ENCODE results near the gene LGALS16.

- TF ChIP-seq POLR2A (IDR thresholded peaks at IDR 0.05) = no peak
- TF ChIP-seq, protein P1, sequence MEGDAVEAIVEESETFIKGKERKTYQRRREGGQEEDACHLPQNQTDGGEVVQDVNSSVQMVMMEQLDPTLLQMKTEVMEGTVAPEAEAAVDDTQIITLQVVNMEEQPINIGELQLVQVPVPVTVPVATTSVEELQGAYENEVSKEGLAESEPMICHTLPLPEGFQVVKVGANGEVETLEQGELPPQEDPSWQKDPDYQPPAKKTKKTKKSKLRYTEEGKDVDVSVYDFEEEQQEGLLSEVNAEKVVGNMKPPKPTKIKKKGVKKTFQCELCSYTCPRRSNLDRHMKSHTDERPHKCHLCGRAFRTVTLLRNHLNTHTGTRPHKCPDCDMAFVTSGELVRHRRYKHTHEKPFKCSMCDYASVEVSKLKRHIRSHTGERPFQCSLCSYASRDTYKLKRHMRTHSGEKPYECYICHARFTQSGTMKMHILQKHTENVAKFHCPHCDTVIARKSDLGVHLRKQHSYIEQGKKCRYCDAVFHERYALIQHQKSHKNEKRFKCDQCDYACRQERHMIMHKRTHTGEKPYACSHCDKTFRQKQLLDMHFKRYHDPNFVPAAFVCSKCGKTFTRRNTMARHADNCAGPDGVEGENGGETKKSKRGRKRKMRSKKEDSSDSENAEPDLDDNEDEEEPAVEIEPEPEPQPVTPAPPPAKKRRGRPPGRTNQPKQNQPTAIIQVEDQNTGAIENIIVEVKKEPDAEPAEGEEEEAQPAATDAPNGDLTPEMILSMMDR (IDR thresholded peaks at IDR 0.05) = peak; percentile 12 to 80 (median 72)
Observed at GRCh38 chr19:39671739-39672363, 16.1 kb downstream of the LGALS16 start.
